ENCODE measurements around the gene FAM98C.

The FAM98C gene

GRCh38 chr19:38455031-38455430, 52.1 kb downstream of the FAM98C start:
- Mint-ChIP-seq H3K27ac (no peak overlapping the region), H3K9me3 (peaks cover 1% of the 10 kb centered on the region), H3K27me3 (peaks cover 17% of the 10 kb centered on the region), H3K4me1 (no peaks in the 10 kb centered on the region), H3K36me3 (no peaks in the 10 kb centered on the region), H3K4me3 (no peak overlapping the region)
- ATAC-seq (ENCODE audit: low read depth) = no peak
- DNase-seq (ENCODE audit: low spot score in 2 of 2) = no peak

DNA sequence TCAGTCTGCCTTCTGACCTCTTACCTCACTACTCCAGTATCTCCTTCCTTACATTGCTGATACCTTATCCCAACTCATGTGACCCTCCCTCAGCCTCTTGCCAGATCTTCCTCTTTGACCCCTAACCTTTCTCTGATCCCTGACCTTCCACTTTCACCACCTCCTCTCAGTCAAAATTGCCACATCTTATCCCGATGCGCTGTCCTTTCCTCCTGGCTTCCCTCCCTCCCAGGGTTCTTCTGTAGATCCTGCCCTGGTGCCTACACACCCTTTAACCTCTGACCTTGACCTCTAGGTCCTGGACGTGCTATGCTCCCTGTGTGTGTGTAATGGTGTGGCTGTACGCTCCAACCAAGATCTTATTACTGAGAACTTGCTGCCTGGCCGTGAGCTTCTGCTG, 54.3 kb downstream of the FAM98C start:
- peaks cover 17% of the 10 kb centered on the region for H3K27me3 Mint-ChIP-seq
- H3K4me3 Mint-ChIP-seq = no peak overlapping the region
- no peaks in the 10 kb centered on the region for H3K9me3 Mint-ChIP-seq
- H3K27ac Mint-ChIP-seq = no peak overlapping the region
- ATAC-seq (ENCODE audit: low read depth) (no peak), DNase-seq (ENCODE audit: low spot score in 2 of 2) (no peak)
- H3K4me1 Mint-ChIP-seq = no peaks in the 10 kb centered on the region
- H3K36me3 Mint-ChIP-seq = no peaks in the 10 kb centered on the region

DNA sequence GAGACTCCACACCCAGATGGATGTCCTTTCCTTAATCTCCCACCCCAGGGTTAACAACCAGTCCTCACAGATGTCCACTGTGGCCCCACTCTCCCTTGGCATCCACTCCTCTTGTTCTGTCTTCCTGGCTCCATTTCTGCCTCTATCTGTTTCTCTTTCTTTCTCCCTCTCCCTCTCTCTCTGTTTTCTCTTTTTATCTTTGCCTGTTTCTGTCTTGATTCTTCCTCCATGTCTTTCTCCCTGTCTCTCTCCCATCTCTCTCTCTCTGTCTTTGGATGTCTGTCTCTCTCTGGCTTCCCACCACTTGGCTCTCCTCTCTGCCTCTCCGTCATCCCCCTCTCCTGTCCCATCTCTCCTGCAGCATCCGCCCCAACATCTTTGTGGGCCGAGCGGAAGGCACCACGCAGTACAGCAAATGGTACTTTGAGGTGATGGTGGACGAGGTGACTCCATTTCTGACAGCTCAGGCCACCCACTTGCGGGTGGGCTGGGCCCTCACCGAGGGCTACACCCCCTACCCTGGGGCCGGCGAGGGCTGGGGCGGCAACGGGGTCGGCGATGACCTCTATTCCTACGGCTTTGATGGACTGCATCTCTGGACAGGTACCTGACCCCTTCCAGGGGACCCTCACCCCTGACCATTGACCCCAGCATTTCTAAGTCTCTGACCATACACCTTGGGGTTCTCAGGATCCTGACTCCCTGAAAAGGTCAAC, 55.0 kb downstream of the FAM98C start:
- Mint-ChIP-seq H3K27ac (no peak overlapping the region), H3K27me3 (peaks cover 19% of the 10 kb centered on the region), H3K4me3 (no peak overlapping the region), H3K9me3 (no peaks in the 10 kb centered on the region), H3K4me1 (no peaks in the 10 kb centered on the region), H3K36me3 (no peaks in the 10 kb centered on the region)
- DNase-seq (ENCODE audit: low spot score in 2 of 2) (no peak), ATAC-seq (ENCODE audit: low read depth) (no peak)

All from memory B cell (primary cell).